ENCODE data around the gene SLC22A2. TPM values are rescaled to one million over a fixed set of nuclear protein-coding genes. Genes with fewer than 3 reads are reported as not detected.

The SLC22A2 gene
- total and polyA plus RNA-seq, 10 of the 15 experiments (the other 5 are each of a cell fraction or from before 2014, with no cell fraction given) = 0.12 TPM; not detected in 9

GRCh38 chr6:160178271-160178670 lies 80.3 kb downstream of the SLC22A2 start:
- DNase-seq (ENCODE audit: low read depth, low spot score) (no peak), ATAC-seq (no peak), FAIRE-seq (no peak)
- Histone ChIP-seq H3K9ac (ENCODE audit: control insufficient read depth, insufficient read depth, low read length) (no peak overlapping the region), H3K4me3 (no peak overlapping the region), H2AFZ (ENCODE audit: control insufficient read depth, low read depth, low read length) (no peak overlapping the region), H4K20me1 (ENCODE audit: control insufficient read depth, insufficient read depth) (no peaks in the 10 kb centered on the region), H3K79me2 (ENCODE audit: control insufficient read depth, insufficient read depth, low read length) (no peaks in the 10 kb centered on the region), H3K27ac (ENCODE audit: control insufficient read depth, insufficient read depth) (no peak overlapping the region), H3K9me3 (replicated peaks; ENCODE audit: control insufficient read depth, insufficient read depth, low read length) (no peaks in the 10 kb centered on the region), H3K36me3 (ENCODE audit: control insufficient read depth in 2 of 2, insufficient read depth in 2 of 2, low read length in 1 of 2) (no peaks in the 10 kb centered on the region), H3K4me1 (ENCODE audit: control insufficient read depth, insufficient read depth, low read length) (no peaks in the 10 kb centered on the region), H3K27me3 (replicated peaks in 1 of 2; ENCODE audit: control insufficient read depth in 2 of 2, insufficient read depth in 2 of 2, low read length in 1 of 2) (no peaks in the 10 kb centered on the region; a peak in 1 of 4 replicates), H3K4me2 (ENCODE audit: control insufficient read depth, insufficient read depth) (no peak overlapping the region)
- ChIA-PET SMC1A (ENCODE audit: uncharacterized antibody, unreplicated experiment) (no interaction called here), POLR2A (no interaction called here), CTCF (no interaction called here), RAD21 (ENCODE audit: unreplicated experiment) (no interaction called here)
- in situ Hi-C loops (cut with MboI) = no loop called here
- TF ChIP-seq ATF3 (IDR thresholded peaks at IDR 0.05; ENCODE audit: borderline replicate concordance, extremely low read depth, low read depth, low read length) (no peak), RELA (IDR thresholded peaks at IDR 0.05; ENCODE audit: borderline replicate concordance, partially characterized antibody) (no peak), ZBED1 (IDR thresholded peaks at IDR 0.05; ENCODE audit: borderline replicate concordance) (no peak), STAT3 (IDR thresholded peaks at IDR 0.05; ENCODE audit: low read depth, low read length) (no peak)
- intact Hi-C loops (cut with micrococcal nuclease; ENCODE audit: unreplicated experiment) = no loop called here
- 62% methylated on average over 5 of the region's 5 CpGs for WGBS (ENCODE audit: insufficient coverage, insufficient replicate concordance, low lambda C conversion rate, missing lambda C conversion rate)
- BruUV-seq (replicated peaks) = no TSS peak

GRCh38 chr6:160177220-160177619 lies 81.4 kb downstream of the SLC22A2 start:
- Histone ChIP-seq H2AFZ (ENCODE audit: control insufficient read depth, low read depth, low read length) (no peak overlapping the region), H3K4me3 (no peak overlapping the region), H3K4me2 (ENCODE audit: control insufficient read depth, insufficient read depth) (no peak overlapping the region), H3K9me3 (replicated peaks; ENCODE audit: control insufficient read depth, insufficient read depth, low read length) (no peaks in the 10 kb centered on the region), H3K4me1 (ENCODE audit: control insufficient read depth, insufficient read depth, low read length) (no peaks in the 10 kb centered on the region), H3K27ac (ENCODE audit: control insufficient read depth, insufficient read depth) (no peak overlapping the region), H4K20me1 (ENCODE audit: control insufficient read depth, insufficient read depth) (no peaks in the 10 kb centered on the region), H3K9ac (ENCODE audit: control insufficient read depth, insufficient read depth, low read length) (no peak overlapping the region), H3K79me2 (ENCODE audit: control insufficient read depth, insufficient read depth, low read length) (no peaks in the 10 kb centered on the region), H3K36me3 (ENCODE audit: control insufficient read depth in 2 of 2, insufficient read depth in 2 of 2, low read length in 1 of 2) (no peaks in the 10 kb centered on the region), H3K27me3 (replicated peaks in 1 of 2; ENCODE audit: control insufficient read depth in 2 of 2, insufficient read depth in 2 of 2, low read length in 1 of 2) (no peaks in the 10 kb centered on the region; a peak in 1 of 4 replicates)
- TF ChIP-seq SPI1 (IDR thresholded peaks at IDR 0.05; ENCODE audit: borderline replicate concordance, insufficient read depth, low read depth, low read length) (no peak), RFX5 (IDR thresholded peaks at IDR 0.05; ENCODE audit: low read depth, low read length) (no peak), ZZZ3 (IDR thresholded peaks at IDR 0.05; ENCODE audit: control insufficient read depth, insufficient read length, low read depth) (no peak), IKZF2 (IDR thresholded peaks at IDR 0.05) (no peak), HSF1 (IDR thresholded peaks at IDR 0.05; ENCODE audit: low read depth, low read length) (no peak)
- ATAC-seq (no peak), FAIRE-seq (no peak), DNase-seq (ENCODE audit: low read depth, low spot score) (no peak)
- 0% methylated on average over 2 of the region's 2 CpGs for WGBS (ENCODE audit: insufficient coverage, insufficient replicate concordance, low lambda C conversion rate, missing lambda C conversion rate)
- ChIA-PET RAD21 (ENCODE audit: unreplicated experiment) (no interaction called here), CTCF (no interaction called here), SMC1A (ENCODE audit: uncharacterized antibody, unreplicated experiment) (no interaction called here), POLR2A (no interaction called here)
- in situ Hi-C loops (cut with MboI) = no loop called here
- intact Hi-C loops (cut with micrococcal nuclease; ENCODE audit: unreplicated experiment) = no loop called here
- BruUV-seq (replicated peaks) = no TSS peak

Measured in GM12878 (cell line).